A549 (cell line): ENCODE results near the gene TSGA10IP. TPM values are rescaled to one million over a fixed set of nuclear protein-coding genes. Genes with fewer than 3 reads are reported as not detected.

Experiments used
- ATAC-seq, 2 experiments: fragments of 200-7000 bp in 1 of 2; fragments of >200 bp in 1 of 2; cut with Nextera tagmentation in 1 of 2; cut with Tn5 transposase in 1 of 2; 3 replicates each; pipeline versions ENCODE4 v1.8.0 to v1.9.1; 2018 to 2020; ENCODE audit warnings: mild to moderate bottlenecking in 1 of 2, moderate library complexity in 1 of 2
- CTCF ChIA-PET: fragments of 300-600 bp; sonication (Branson Sonifier 250); formaldehyde crosslinking; extraction: SDS; loops from one replicate; lab custom pipeline; 2021; ENCODE audit warnings: antibody characterized with exemption, inconsistent platforms; lab: Yijun Ruan, JAX
- POLR2A ChIA-PET: fragments of 350-600 bp; formaldehyde crosslinking; extraction: SDS; loops from one replicate; lab custom pipeline; 2021; ENCODE audit warnings: antibody characterized with exemption, inconsistent platforms; lab: Yijun Ruan, JAX
- DNase-seq, 2 experiments: peaks; one replicate each; pipeline versions ENCODE4 v3.0.0 to v3.0.0-alpha.2; 2011 to 2016; ENCODE audit warnings: low read depth in 1 of 2, low spot score in 1 of 2
- FAIRE-seq: peaks from 2 replicates; lab custom pipeline; 2011; peaks lifted over from hg19 to GRCh38; lab: Jason Lieb, UNC
- H3K27ac ChIP-seq, 2 experiments: fragments of >200 bp; sonication (Bioruptor Twin); formaldehyde crosslinking; 3 replicates each; pipeline ENCODE4 v1.5.1; 2016 to 2017
- H3K4me1 ChIP-seq: fragments of >200 bp; sonication (Bioruptor Twin); formaldehyde crosslinking; 3 replicates; pipeline ENCODE4 v1.6.1; 2016
- H3K4me2 ChIP-seq: fragments of >200 bp; sonication (Bioruptor Twin); formaldehyde crosslinking; 3 replicates; pipeline ENCODE4 v1.6.1; 2016
- H3K4me3 ChIP-seq: fragments of >200 bp; sonication (Bioruptor Twin); formaldehyde crosslinking; 3 replicates; pipeline ENCODE4 v1.5.1; 2016
- H3K9me3 ChIP-seq: fragments of >200 bp; sonication (Bioruptor Twin); formaldehyde crosslinking; 3 replicates; pipeline ENCODE4 v1.6.1; 2016
- CBX2 ChIP-seq: fragments of 200-600 bp; sonication (generic); IDR thresholded peaks from 2 replicates; pipeline ENCODE4 v1.6.1; 2016; ENCODE audit warnings: low read depth, mild to moderate bottlenecking, borderline replicate concordance
- CBX8 ChIP-seq: fragments of 200-600 bp; sonication (generic); IDR thresholded peaks from 2 replicates; pipeline ENCODE4 v1.6.1; 2016
- EHF ChIP-seq: fragments of 250-450 bp; sonication (Bioruptor Pico); IDR thresholded peaks from 2 replicates; pipeline ENCODE4 v1.5.0; 2020; ENCODE audit warnings: mild to moderate bottlenecking
- EP300 ChIP-seq, 2 experiments: fragments of >200 bp; sonication (Bioruptor Twin); formaldehyde crosslinking; IDR thresholded peaks; 2 replicates in 1 of 2; 3 replicates in 1 of 2; pipeline ENCODE4 v1.6.1; 2016 to 2017
- GATA3 ChIP-seq: IDR thresholded peaks from 2 replicates; pipeline ENCODE4 v1.6.1; 2012; ENCODE audit warnings: borderline replicate concordance
- HOXA7 ChIP-seq: fragments of 250-450 bp; sonication (Bioruptor Pico); IDR thresholded peaks from 2 replicates; pipeline ENCODE4 v1.5.0; 2020; ENCODE audit warnings: mild to moderate bottlenecking, moderate library complexity
- JUNB ChIP-seq: fragments of >200 bp; sonication (Bioruptor Twin); formaldehyde crosslinking; IDR thresholded peaks from 2 replicates; pipeline ENCODE4 v1.6.1; 2016
- NR3C1 ChIP-seq: fragments of >200 bp; sonication (Bioruptor Twin); formaldehyde crosslinking; IDR thresholded peaks from 3 replicates; pipeline ENCODE4 v1.6.1; 2017
- RAD21 ChIP-seq, 2 experiments: fragments of >200 bp in 1 of 2; sonication (Bioruptor Twin) in 1 of 2; formaldehyde crosslinking in 1 of 2; IDR thresholded peaks in 1 of 2; conservative IDR thresholded peaks in 1 of 2; 2 replicates in 1 of 2; 3 replicates in 1 of 2; pipeline ENCODE4 v1.6.1; 2012 to 2018; ENCODE audit warnings: inconsistent platforms in 1 of 2
- TFCP2L1 ChIP-seq: fragments of 250-450 bp; sonication (Bioruptor Pico); IDR thresholded peaks from 2 replicates; pipeline ENCODE4 v1.5.0; 2021; ENCODE audit warnings: mild to moderate bottlenecking
- ZFP36 ChIP-seq: fragments of 450-650 bp; IDR thresholded peaks from 2 replicates; pipeline ENCODE4 v1.6.1; 2014; ENCODE audit warnings: borderline replicate concordance; ENCODE audit not compliant: partially characterized antibody
- WGBS: methylation state at CpG from one replicate; pipeline ENCODE4 v1.1.6; 2017; ENCODE audit errors: missing lambda C conversion rate; 5-methylcytosine and 5-hydroxymethylcytosine counted together
- polyA plus RNA-seq, 4 experiments: library from polyadenylated mRNA; depleted of rRNA in 3 of 4; stranded (reverse); fragments of >200 nt; fragmentation: RNase III in 1 of 4; extraction: RNeasy Plus Mini Kit Qiagen cat#74134 plus additional on column Dnase treatment in 1 of 4; gene quantifications; 2 replicates in 3 of 4; 3 replicates in 1 of 4; pipeline ENCODE4 v1.2.3, GENCODE V29; 2011 to 2017
- TF ChIP-seq, protein P1 (sequence below): fragments of 250-450 bp; sonication (Bioruptor Pico); IDR thresholded peaks from 2 replicates; pipeline ENCODE4 v1.5.0; 2020; ENCODE audit warnings: low read depth, mild to moderate bottlenecking, moderate library complexity
- TF ChIP-seq, protein P2 (sequence below): fragments of 450-650 bp; IDR thresholded peaks from 2 replicates; pipeline ENCODE4 v1.6.1; 2014; ENCODE audit warnings: antibody characterized with exemption
- TF ChIP-seq, protein P3 (sequence below): IDR thresholded peaks from 2 replicates; pipeline ENCODE4 v1.6.1; 2012

Gene TSGA10IP
- polyA plus RNA-seq, 2 of the 4 experiments (the other 2 are of a cell fraction): not detected

- Histone ChIP-seq H3K27ac (no peak overlapping the region), H3K9me3 (no peaks in the 10 kb centered on the region), H3K4me1 (no peaks in the 10 kb centered on the region), H3K4me3 (no peak overlapping the region), H3K4me2 (no peak overlapping the region)
- ChIA-PET POLR2A (interaction anchor here (0.8 kb wide), 1 partner anchor 91 kb away, joined by 3 read pairs; the partner anchor contains the start of gene FIBP), CTCF (interaction anchor here (0.6 to 11.8 kb wide), 4 partner anchors 10 to 91 kb away, joined by 3 to 163 read pairs (median 22); partner anchors contain the start of genes CCDC85B and FIBP)
- no peak for FAIRE-seq
- DNase-seq: no peak
- WGBS: 91% methylated on average over 10 of the region's 10 CpGs
- TF ChIP-seq, protein P1, sequence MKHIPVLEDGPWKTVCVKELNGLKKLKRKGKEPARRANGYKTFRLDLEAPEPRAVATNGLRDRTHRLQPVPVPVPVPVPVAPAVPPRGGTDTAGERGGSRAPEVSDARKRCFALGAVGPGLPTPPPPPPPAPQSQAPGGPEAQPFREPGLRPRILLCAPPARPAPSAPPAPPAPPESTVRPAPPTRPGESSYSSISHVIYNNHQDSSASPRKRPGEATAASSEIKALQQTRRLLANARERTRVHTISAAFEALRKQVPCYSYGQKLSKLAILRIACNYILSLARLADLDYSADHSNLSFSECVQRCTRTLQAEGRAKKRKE (CRISPR knock-in tag): no peak
- TF ChIP-seq, protein P2, sequence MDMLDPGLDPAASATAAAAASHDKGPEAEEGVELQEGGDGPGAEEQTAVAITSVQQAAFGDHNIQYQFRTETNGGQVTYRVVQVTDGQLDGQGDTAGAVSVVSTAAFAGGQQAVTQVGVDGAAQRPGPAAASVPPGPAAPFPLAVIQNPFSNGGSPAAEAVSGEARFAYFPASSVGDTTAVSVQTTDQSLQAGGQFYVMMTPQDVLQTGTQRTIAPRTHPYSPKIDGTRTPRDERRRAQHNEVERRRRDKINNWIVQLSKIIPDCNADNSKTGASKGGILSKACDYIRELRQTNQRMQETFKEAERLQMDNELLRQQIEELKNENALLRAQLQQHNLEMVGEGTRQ: no peak
- TF ChIP-seq HOXA7 (no peak), GATA3 (no peak), CBX8 (no peak), NR3C1 (no peak), JUNB (no peak)
- ATAC-seq: no peak
These were observed 34.0 kb downstream of the TSGA10IP start for GRCh38 chr11:65979261-65979759.

DNA sequence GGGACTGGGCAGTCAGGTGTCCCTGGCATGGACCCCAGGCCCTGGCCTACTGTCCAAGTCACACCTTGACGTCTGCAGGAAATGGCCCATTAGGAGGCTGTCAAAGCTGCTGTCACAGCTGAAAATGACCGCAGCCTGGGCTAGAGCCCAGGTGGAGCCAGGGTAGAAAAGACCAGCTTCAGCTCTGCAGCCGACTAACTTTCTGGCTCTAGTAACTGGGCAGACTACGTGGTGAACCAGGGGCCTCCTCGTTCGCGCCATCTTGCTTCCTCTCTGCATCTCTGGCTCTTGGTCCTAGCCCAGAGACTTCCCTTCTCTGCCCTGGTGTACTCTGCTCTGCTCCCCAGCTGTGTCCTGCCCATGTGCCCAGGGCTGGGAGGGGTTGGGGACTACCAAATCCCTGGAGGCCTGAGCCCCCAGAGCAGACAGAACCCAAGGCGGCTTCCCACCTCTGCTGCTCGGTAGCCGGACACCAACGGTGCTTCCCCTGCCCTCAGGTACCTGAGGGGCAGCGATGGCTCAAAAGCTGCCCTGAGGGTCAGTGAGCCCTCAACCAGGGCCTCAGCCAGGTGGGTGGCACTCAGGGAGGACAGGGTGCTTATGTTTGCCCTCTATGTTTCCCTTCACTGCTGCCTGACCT is 35.9 kb downstream of the TSGA10IP start:
- Histone ChIP-seq H3K9me3 (no peaks in the 10 kb centered on the region), H3K4me3 (no peak overlapping the region), H3K4me1 (no peaks in the 10 kb centered on the region), H3K4me2 (no peak overlapping the region), H3K27ac (no peak overlapping the region)
- DNase-seq: no peak
- TF ChIP-seq, protein P3, sequence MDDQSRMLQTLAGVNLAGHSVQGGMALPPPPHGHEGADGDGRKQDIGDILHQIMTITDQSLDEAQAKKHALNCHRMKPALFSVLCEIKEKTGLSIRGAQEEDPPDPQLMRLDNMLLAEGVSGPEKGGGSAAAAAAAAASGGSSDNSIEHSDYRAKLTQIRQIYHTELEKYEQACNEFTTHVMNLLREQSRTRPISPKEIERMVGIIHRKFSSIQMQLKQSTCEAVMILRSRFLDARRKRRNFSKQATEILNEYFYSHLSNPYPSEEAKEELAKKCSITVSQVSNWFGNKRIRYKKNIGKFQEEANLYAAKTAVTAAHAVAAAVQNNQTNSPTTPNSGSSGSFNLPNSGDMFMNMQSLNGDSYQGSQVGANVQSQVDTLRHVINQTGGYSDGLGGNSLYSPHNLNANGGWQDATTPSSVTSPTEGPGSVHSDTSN: 0 out of 2 replicates have a peak, but pooled peaks have one; percentile 8
- no peak for TF ChIP-seq CBX2
- no peak for TF ChIP-seq EHF (CRISPR knock-in tag)
- TF ChIP-seq ZFP36: no peak
- FAIRE-seq: no peak
- POLR2A ChIA-PET: no interaction called here
- peak; percentile 3 to 7; a peak in 3 of 6 replicates for ATAC-seq
- WGBS: 92% methylated on average over 10 of the region's 12 CpGs
- CTCF ChIA-PET: interaction anchor here (0.7 to 11.8 kb wide), 3 partner anchors 93 to 287 kb away, joined by 3 to 163 read pairs (median 3); partner anchors contain the start of genes CCDC85B and FIBP

DNA sequence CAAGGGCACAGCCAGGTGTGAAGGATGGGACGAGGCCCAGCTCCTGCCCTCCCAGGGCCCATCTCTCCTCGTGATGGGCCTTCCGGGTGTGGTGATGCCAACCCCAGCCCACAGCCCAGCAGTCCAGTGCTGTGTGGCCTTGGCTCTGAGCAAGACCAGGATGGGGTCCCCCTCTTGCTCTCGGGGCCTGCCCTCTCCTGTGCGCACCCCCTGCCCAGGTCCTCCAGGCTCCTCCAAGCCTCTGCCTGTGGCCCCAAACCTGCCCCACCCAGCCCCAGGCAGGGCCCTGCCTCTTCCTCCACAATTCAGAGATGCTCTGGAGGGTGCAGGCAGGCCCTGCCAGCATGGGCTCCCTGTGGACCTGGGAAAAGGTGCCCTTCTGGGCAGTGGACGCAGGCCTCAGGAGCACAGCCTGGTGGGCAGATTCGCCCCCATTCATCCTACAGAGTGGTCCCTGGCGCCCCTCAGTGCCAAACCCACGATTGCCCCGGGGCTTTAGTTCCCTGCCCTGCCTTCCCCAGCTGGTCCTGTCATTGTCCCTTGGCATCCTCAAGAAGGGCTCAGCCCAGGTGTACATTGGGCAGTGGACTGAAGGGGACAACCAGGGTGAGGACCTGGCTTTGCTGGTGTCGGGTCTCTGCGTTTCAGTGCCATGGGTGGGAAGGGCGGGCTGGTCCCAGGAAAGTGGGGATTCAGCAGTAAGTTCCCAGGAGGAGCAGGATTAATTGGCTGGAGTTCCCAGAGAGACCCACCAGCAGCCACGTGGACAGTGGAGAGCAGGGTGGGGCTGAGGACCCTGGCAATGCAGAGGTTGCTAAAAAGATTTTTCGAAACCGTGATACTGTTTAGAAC is 36.9 kb downstream of the TSGA10IP start:
- DNase-seq: no peak
- POLR2A ChIA-PET: interaction anchor here (0.7 kb wide), 1 partner anchor 174 kb away, joined by 5 read pairs; no protein-coding TSS in a partner anchor
- CTCF ChIA-PET: interaction anchor here (0.6 to 11.8 kb wide), 3 partner anchors 62 to 203 kb away, joined by 3 to 163 read pairs (median 4); partner anchors contain the start of genes CCDC85B and FIBP
- peak; percentile 10 to 31; a peak in 4 of 6 replicates for ATAC-seq
- no peak overlapping the region for H3K4me3 ChIP-seq
- H3K9me3 ChIP-seq: no peaks in the 10 kb centered on the region
- FAIRE-seq: no peak
- TF ChIP-seq TFCP2L1 (CRISPR knock-in tag) (no peak), RAD21 (conservative IDR thresholded peaks at IDR 0.05 in 1 of 2, IDR thresholded peaks at IDR 0.05 in 1 of 2) (no peak), EP300 (IDR thresholded peaks at IDR 0.05) (no peak)
- H3K4me2 ChIP-seq: no peak overlapping the region
- H3K27ac ChIP-seq: no peak overlapping the region
- 76% methylated on average over 4 of the region's 16 CpGs for WGBS
- H3K4me1 ChIP-seq: no peaks in the 10 kb centered on the region
